Measurements from ENCODE around the gene BCO1. TPM values are rescaled to one million over a fixed set of nuclear protein-coding genes. Genes with fewer than 3 reads are reported as not detected.
"Not testable (repeated sequence)": the region's sequence is repeated elsewhere in the genome, so short reads cannot be mapped to it uniquely, and the experiment has no call there.

Gene BCO1
- total RNA-seq, 1 donor from 2014 or later: 0.58 TPM

DNA sequence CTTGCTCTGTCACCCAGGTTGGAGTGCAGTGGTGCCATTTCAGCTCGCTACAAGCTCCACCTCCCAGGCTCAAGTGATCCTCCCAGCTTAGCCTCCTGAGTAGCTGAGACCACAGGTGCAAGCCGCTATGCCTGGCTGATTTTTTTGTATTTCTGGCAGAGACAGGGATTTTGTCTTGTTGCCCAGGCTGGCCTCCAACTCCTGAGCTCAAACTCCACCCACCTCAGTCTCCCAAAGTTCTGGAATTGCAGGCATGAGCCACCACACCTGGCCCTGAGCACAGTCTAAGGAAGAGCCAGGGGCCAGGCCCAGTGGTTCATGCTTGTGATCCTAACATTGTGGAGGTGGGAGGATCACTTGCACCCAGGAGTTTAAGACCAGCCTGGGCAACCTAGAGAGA lies 21.8 kb upstream of the BCO1 start:
- no peak overlapping the region for H3K4me3 ChIP-seq (ENCODE audit: low read depth, low read length)

DNA sequence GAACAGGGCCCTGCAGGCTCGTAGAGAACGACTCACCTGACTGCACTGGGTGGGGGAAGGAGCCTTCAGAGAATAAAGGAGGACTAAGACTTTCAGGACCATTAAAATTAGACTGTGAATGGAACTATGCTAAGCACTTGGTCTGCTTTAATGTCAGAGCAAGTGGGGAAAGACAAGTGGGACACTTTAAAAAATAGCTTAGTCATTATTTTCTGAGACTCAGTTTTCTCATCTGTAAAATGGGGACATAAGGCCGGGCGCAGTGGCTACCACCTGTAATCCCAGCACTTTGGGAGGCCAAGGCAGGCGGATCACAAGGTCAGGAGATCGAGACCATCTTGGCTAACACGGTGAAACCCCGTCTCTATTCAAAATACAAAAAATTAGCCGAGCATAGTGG lies 19.3 kb upstream of the BCO1 start:
- TF ChIP-seq, protein P1, sequence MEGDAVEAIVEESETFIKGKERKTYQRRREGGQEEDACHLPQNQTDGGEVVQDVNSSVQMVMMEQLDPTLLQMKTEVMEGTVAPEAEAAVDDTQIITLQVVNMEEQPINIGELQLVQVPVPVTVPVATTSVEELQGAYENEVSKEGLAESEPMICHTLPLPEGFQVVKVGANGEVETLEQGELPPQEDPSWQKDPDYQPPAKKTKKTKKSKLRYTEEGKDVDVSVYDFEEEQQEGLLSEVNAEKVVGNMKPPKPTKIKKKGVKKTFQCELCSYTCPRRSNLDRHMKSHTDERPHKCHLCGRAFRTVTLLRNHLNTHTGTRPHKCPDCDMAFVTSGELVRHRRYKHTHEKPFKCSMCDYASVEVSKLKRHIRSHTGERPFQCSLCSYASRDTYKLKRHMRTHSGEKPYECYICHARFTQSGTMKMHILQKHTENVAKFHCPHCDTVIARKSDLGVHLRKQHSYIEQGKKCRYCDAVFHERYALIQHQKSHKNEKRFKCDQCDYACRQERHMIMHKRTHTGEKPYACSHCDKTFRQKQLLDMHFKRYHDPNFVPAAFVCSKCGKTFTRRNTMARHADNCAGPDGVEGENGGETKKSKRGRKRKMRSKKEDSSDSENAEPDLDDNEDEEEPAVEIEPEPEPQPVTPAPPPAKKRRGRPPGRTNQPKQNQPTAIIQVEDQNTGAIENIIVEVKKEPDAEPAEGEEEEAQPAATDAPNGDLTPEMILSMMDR (conservative IDR thresholded peaks at IDR 0.05; ENCODE audit: low read depth, low read length): no peak
- no peak overlapping the region for H3K4me3 ChIP-seq (ENCODE audit: low read depth, low read length)
- DNase-seq (ENCODE audit: low read depth): no peak

More for the DNA sequence above, 21.8 kb upstream of the BCO1 start:
- TF ChIP-seq, protein P1 (conservative IDR thresholded peaks at IDR 0.05; ENCODE audit: low read depth, low read length): no peak
- DNase-seq (ENCODE audit: low read depth): no peak

DNA sequence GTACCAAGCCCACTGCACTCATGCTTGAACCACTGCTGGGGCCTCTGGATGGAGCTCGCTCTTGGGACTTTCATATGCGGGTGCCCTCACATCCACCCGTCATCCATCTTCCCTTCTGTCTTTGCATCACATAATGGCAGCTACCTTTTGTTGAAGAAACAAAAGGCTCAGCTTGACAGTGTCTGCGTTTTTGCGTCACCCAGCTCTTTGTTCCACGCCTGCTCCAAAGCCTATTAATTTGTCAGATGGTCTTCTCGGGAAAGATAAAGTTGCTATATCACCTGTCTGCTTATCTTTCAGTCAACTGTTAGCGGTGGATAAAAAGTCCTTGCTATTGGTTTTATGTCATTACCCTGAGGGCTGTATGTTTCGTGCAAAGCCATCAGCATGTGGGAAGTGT lies 18.1 kb upstream of the BCO1 start:
- no peak overlapping the region for H3K4me3 ChIP-seq (ENCODE audit: low read depth, low read length)
- DNase-seq (ENCODE audit: low read depth): no peak
- TF ChIP-seq, protein P1 (conservative IDR thresholded peaks at IDR 0.05; ENCODE audit: low read depth, low read length): no peak

DNA sequence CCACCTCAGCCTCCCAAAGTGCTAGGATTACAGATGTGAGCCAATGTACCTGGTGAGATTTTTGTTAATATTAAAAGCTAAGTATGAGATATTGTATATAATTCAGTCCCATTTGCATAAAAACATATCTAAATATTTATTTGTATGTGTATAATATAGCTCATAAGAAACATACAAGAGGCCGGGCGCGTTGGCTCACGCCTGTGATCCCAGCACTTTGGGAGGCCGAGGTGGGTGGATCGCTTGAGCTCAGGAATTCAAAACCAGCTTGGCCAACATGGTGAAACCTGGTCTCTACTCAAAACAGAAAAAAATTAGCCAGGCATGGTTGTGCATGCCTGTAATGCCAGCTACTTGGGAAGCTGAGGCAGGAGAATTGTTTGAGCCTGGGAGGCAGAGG lies 16.8 kb upstream of the BCO1 start:
- H3K4me3 ChIP-seq (ENCODE audit: low read depth, low read length): no peak overlapping the region
- TF ChIP-seq, protein P1 (conservative IDR thresholded peaks at IDR 0.05; ENCODE audit: low read depth, low read length): no peak
- DNase-seq (ENCODE audit: low read depth): no peak

DNA sequence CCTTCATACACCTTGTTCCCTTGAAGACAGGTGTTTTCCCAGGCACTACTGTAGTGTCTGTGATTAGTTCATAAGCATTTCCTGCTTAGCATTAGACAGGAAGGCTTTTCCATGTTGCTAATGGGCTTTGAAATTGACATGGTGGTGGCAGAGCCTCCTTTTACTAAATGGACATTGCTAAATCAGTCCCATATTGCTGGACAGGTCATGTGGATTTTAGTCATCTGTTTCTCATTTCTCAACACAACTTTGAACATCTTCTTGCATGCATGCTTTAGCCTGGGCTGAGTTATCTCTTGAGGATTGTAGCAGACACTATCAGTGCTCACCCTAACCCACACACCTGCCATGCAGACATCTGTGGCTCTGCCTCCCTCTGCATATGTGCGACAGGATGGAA lies 13.7 kb upstream of the BCO1 start:
- TF ChIP-seq, protein P1 (conservative IDR thresholded peaks at IDR 0.05; ENCODE audit: low read depth, low read length): no peak
- no peak for DNase-seq (ENCODE audit: low read depth)
- H3K4me3 ChIP-seq (ENCODE audit: low read depth, low read length): no peak overlapping the region

DNA sequence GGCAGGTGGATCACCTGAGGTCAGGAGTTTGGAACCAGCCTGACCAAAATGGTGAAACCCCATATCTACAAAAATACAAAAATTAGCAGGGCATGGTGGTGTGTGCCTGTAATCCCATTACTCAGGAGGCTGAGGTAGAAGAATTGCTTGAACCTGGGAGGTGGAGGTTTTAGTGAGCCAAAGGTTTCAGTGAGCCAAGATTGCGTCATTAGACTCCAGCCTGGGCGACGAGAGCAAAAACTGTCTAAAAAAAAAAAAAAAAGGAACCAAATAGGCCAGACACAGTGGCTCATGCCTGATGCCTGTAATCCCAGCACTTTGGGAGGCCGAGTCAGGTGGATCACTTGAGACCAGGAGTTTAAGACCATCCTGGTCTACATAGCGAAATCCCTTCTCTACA lies 12.8 kb upstream of the BCO1 start:
- DNase-seq (ENCODE audit: low read depth): not testable (repeated sequence)

DNA sequence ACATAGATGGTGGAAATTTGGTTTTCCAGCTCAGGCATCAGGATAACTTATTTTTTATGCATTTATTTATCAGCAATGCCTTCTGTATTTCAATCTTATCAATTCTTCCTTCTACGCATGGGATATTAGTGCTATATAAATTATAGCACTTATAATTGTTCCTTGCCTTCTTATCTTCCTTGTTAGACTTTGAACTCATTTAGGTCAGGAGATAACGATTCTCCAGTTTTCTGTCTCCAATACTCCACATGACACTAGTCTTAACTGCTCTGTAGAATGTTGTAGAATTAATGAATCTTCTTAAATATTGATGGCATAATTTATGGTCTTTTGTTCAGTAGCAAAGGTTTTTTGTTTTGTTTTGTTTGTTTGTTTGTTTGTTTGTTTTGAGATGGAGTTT lies 10.7 kb upstream of the BCO1 start:
- no peak overlapping the region for H3K4me3 ChIP-seq (ENCODE audit: low read depth, low read length)
- no peak for DNase-seq (ENCODE audit: low read depth)
- TF ChIP-seq, protein P1 (conservative IDR thresholded peaks at IDR 0.05; ENCODE audit: low read depth, low read length): no peak

More for the DNA sequence above, 12.8 kb upstream of the BCO1 start:
- H3K4me3 ChIP-seq (ENCODE audit: low read depth, low read length): not testable (repeated sequence)

DNA sequence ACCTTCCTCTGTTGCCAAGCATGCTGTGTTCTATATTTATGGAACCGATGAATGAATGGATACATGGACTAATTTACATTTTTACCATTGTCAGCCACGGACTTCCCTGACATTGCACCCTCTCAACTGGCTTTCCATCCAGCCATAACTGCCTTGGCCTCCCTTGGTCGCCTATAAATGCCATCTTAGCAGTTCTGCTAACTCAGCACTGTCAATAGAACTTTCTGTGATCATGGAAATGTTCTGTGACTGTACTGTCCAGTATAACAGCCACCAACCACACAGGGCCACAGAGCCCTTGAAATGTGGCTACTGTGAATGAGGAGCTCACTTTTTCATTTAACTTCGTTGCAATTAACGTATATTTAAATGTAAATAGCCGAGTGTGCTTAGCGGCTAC lies 8.7 kb upstream of the BCO1 start:
- no peak for DNase-seq (ENCODE audit: low read depth)
- no peak overlapping the region for H3K4me3 ChIP-seq (ENCODE audit: low read depth, low read length)
- TF ChIP-seq, protein P1 (conservative IDR thresholded peaks at IDR 0.05; ENCODE audit: low read depth, low read length): no peak
